ENCODE results near the gene IGSF5.

IGSF5 gene

DNA sequence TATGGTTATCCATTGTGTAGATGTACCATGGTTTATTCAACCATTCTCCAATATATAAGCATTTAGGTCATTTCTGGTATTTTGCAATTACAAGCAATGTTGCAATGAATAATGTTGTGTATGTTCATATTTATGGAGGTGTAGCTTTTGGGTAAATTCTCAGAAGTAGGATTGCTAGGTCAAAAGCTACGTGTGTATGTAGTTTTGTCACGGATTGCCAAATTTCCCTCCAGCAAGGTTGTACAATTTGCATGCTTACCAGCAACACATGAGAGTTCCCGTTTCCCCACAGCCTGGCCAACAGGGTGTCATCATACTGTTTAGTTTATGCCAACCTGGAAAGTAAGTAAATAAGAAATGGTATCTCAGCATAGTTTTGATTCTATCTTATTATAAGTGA, 36.3 kb downstream of the IGSF5 start:
- no peak for TF ChIP-seq SPI1 (IDR thresholded peaks at IDR 0.05; ENCODE audit: borderline replicate concordance, low read depth)
- no peak for TF ChIP-seq GABPA (IDR thresholded peaks at IDR 0.05; ENCODE audit: low read depth)
- TF ChIP-seq, protein P1, sequence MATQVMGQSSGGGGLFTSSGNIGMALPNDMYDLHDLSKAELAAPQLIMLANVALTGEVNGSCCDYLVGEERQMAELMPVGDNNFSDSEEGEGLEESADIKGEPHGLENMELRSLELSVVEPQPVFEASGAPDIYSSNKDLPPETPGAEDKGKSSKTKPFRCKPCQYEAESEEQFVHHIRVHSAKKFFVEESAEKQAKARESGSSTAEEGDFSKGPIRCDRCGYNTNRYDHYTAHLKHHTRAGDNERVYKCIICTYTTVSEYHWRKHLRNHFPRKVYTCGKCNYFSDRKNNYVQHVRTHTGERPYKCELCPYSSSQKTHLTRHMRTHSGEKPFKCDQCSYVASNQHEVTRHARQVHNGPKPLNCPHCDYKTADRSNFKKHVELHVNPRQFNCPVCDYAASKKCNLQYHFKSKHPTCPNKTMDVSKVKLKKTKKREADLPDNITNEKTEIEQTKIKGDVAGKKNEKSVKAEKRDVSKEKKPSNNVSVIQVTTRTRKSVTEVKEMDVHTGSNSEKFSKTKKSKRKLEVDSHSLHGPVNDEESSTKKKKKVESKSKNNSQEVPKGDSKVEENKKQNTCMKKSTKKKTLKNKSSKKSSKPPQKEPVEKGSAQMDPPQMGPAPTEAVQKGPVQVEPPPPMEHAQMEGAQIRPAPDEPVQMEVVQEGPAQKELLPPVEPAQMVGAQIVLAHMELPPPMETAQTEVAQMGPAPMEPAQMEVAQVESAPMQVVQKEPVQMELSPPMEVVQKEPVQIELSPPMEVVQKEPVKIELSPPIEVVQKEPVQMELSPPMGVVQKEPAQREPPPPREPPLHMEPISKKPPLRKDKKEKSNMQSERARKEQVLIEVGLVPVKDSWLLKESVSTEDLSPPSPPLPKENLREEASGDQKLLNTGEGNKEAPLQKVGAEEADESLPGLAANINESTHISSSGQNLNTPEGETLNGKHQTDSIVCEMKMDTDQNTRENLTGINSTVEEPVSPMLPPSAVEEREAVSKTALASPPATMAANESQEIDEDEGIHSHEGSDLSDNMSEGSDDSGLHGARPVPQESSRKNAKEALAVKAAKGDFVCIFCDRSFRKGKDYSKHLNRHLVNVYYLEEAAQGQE (IDR thresholded peaks at IDR 0.05; ENCODE audit: insufficient replicate concordance, low read depth), result no peak
- TF ChIP-seq POLR2AphosphoS5 (IDR thresholded peaks at IDR 0.05; ENCODE audit: low read depth), result no peak
- TF ChIP-seq, protein P2, sequence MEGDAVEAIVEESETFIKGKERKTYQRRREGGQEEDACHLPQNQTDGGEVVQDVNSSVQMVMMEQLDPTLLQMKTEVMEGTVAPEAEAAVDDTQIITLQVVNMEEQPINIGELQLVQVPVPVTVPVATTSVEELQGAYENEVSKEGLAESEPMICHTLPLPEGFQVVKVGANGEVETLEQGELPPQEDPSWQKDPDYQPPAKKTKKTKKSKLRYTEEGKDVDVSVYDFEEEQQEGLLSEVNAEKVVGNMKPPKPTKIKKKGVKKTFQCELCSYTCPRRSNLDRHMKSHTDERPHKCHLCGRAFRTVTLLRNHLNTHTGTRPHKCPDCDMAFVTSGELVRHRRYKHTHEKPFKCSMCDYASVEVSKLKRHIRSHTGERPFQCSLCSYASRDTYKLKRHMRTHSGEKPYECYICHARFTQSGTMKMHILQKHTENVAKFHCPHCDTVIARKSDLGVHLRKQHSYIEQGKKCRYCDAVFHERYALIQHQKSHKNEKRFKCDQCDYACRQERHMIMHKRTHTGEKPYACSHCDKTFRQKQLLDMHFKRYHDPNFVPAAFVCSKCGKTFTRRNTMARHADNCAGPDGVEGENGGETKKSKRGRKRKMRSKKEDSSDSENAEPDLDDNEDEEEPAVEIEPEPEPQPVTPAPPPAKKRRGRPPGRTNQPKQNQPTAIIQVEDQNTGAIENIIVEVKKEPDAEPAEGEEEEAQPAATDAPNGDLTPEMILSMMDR (IDR thresholded peaks at IDR 0.05; ENCODE audit: insufficient read depth, low read length), result no peak
- Histone ChIP-seq H3K27me3 (ENCODE audit: insufficient read depth, poor library complexity, severe bottlenecking) (peaks cover 6% of the 10 kb centered on the region), H3K27ac (replicated peaks) (no peak overlapping the region), H3K4me3 (replicated peaks; ENCODE audit: insufficient read depth, low read length) (no peak overlapping the region)
- peak in 1 of 2 experiments; percentile 16 for DNase-seq (ENCODE audit: low read depth in 1 of 2, low spot score in 1 of 2)

DNA sequence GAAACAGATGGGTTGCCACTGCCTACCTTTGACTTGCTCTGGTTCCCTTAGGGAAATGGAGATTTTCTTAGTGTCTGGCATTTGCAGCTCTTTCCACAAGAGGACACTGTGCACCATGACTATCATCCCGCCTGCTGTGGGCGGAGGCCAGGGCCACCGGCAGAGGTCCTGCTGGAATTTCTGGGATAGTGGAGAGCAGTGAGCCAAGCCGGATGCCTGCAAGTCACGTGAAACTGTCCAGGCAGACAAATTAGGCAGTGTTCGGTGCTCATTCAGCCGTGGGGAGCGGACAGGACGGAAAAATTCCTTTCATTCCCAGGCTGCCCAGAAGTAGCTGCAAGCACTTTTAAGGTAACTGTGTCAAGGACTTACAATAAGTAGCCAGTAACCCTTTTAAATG, 43.4 kb downstream of the IGSF5 start:
- Histone ChIP-seq H3K4me3 (replicated peaks; ENCODE audit: insufficient read depth, low read length) (no peak overlapping the region), H3K27ac (replicated peaks) (no peak overlapping the region), H3K27me3 (ENCODE audit: insufficient read depth, poor library complexity, severe bottlenecking) (peaks cover 1% of the 10 kb centered on the region)
- DNase-seq (ENCODE audit: low read depth in 1 of 2, low spot score in 1 of 2), result no peak
- TF ChIP-seq, protein P1 (IDR thresholded peaks at IDR 0.05; ENCODE audit: insufficient replicate concordance, low read depth), result no peak
- TF ChIP-seq, protein P2 (IDR thresholded peaks at IDR 0.05; ENCODE audit: insufficient read depth, low read length), result peak; percentile 37
- no peak for TF ChIP-seq POLR2AphosphoS5 (IDR thresholded peaks at IDR 0.05; ENCODE audit: low read depth)

DNA sequence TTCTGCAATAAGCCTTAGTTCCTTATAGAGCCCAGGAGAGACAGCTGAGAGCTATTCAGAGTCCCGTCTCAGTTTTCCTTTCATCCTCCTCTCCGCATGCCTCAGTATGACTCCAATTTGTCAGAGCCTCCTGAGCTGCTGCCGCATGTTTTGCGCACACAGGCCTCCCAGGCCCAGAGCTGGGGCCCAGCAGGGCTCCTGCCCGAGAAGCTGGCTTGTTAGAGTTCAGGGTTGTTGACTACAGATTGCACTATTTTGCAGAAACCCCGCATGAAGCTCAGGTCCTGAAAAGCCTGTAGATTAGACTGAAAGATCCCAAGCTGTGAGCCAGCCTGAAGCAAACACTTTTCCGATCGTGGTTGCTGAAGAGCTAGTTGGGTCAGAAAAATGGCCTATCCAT, 51.5 kb downstream of the IGSF5 start:
- H3K27ac ChIP-seq (replicated peaks), result no peak overlapping the region
- TF ChIP-seq, protein P2 (IDR thresholded peaks at IDR 0.05; ENCODE audit: insufficient read depth, low read length), result no peak
- TF ChIP-seq POLR2AphosphoS5 (IDR thresholded peaks at IDR 0.05; ENCODE audit: low read depth) (no peak), SPI1 (IDR thresholded peaks at IDR 0.05; ENCODE audit: borderline replicate concordance, low read depth) (no peak), GABPA (IDR thresholded peaks at IDR 0.05; ENCODE audit: low read depth) (no peak)
- TF ChIP-seq, protein P1 (IDR thresholded peaks at IDR 0.05; ENCODE audit: insufficient replicate concordance, low read depth), result no peak
- DNase-seq (ENCODE audit: low read depth in 1 of 2, low spot score in 1 of 2), result no peak
- H3K27me3 ChIP-seq (ENCODE audit: insufficient read depth, poor library complexity, severe bottlenecking), result peaks cover 5% of the 10 kb centered on the region
- H3K4me3 ChIP-seq (replicated peaks; ENCODE audit: insufficient read depth, low read length), result no peak overlapping the region

Measured in HL-60 (cell line).